Pancreas (tissue), 10 donors: ENCODE measurements around the gene SMAD6. TPM values are rescaled to one million over a fixed set of nuclear protein-coding genes. Genes with fewer than 3 reads are reported as not detected.

Source experiments
- ATAC-seq, 4 donors: fragments of 200-7000 bp; cut with Tn5 transposase; one replicate each; pipeline versions ENCODE4 v1.8.0 to v1.9.1; 2020; ENCODE audit warnings: mild to moderate bottlenecking in 4 of 4, moderate library complexity in 4 of 4
- DNase-seq, 6 donors: peaks; one replicate each; pipeline ENCODE4 v3.0.0-alpha.2; 2020
- FAIRE-seq: peaks from 2 replicates; lab custom pipeline; 2012; peaks lifted over from hg19 to GRCh38; lab: Jason Lieb, UNC
- H3K27ac ChIP-seq, 4 donors: fragments of 200-600 bp; sonication (generic); 1 replicate in 3 of 4; 2 replicates in 1 of 4; pipeline versions ENCODE4 v1.5.0 to v1.8.0; 2020
- H3K27me3 ChIP-seq, 4 donors: fragments of 200-600 bp; one replicate each; pipeline ENCODE4 v1.8.0; 2021
- H3K36me3 ChIP-seq, 3 donors: fragments of 200-600 bp; sonication (generic) in 1 of 3; one replicate each; pipeline versions ENCODE4 v1.5.0 to v1.8.0; 2020 to 2021
- H3K4me1 ChIP-seq, 3 donors: fragments of 200-600 bp; one replicate each; pipeline ENCODE4 v1.8.0; 2021
- H3K4me3 ChIP-seq, 4 donors: fragments of 200-600 bp; sonication (generic) in 2 of 4; one replicate each; pipeline versions ENCODE4 v1.5.0 to v1.8.0; 2020 to 2021
- H3K9me3 ChIP-seq, 4 donors: fragments of 200-600 bp; one replicate each; pipeline ENCODE4 v1.8.0; 2021
- CTCF ChIP-seq, 4 donors: fragments of 200-600 bp; sonication (generic) in 3 of 4; IDR thresholded peaks; one replicate each; pipeline versions ENCODE4 v1.5.0 to v1.8.0; 2021; ENCODE audit warnings: antibody characterized with exemption in 4 of 4
- WGBS, 2 donors: extraction: QIAGEN DNeasy Blood & Tissue Kit; methylation state at CpG; one replicate each; pipeline ENCODE4 v1.1.7; 2013; 5-methylcytosine and 5-hydroxymethylcytosine counted together
- intact Hi-C, 3 donors: fragments of 100-400 bp; cut with DNase I; formaldehyde crosslinking; loops; one replicate each; pipeline versions ENCODE4 v1.11.1 to v1.14.2; 2022
- polyA plus RNA-seq, 2 donors: library from polyadenylated mRNA; stranded (reverse); fragments of 200-250 nt; gene quantifications; one replicate each; pipeline ENCODE4 v1.2.3, GENCODE V29; 2013
- total RNA-seq, 6 donors: library from RNA; stranded (reverse); fragmentation: NEBNext Ultra II Directional in 4 of 6; extraction: Animal tissue kit (Norgen Biotek cat#: 25700) in 4 of 6; gene quantifications; one replicate each; pipeline versions ENCODE4 v1.2.1 to v1.2.4, GENCODE V29; 2021 to 2023
- donor health status: healthy with polysubstance abuse.
- donor health status: DM: no; HTN: no; CAD: no; lungs with moderate emphysema.
- donor health status: DM: no; HTN: no; CAD: no.
- donor health status: control.
- donor health status: control.
- donor health status: Bipolar disorder and iron deficiency.
- donor health status: DM: yes; HTN: yes; CAD: no.
- donor health status: DM: no; HTN: no; CAD: no.
- donor health status: DM: no; HTN: no; CAD: no.
- donor health status: DM: yes; HTN: yes; CAD: no.

The SMAD6 gene
- total and polyA plus RNA-seq, 8 donors: 2.6 to 13.1 (median 3.2) TPM

- 80 to 85% methylated on average over 4 of the region's 4 CpGs for WGBS, 2 donors
- H3K4me3 ChIP-seq: no peak overlapping the region
- no peak overlapping the region for H3K27ac ChIP-seq
- no peaks in the 10 kb centered on the region for H3K9me3 ChIP-seq
- no peaks in the 10 kb centered on the region for H3K4me1 ChIP-seq
- no peak for TF ChIP-seq CTCF (IDR thresholded peaks at IDR 0.05)
- no peaks in the 10 kb centered on the region for H3K27me3 ChIP-seq
- ATAC-seq (no peak), DNase-seq (no peak), FAIRE-seq (no peak)
- H3K36me3 ChIP-seq: no peaks in the 10 kb centered on the region
- intact Hi-C loops: loop anchor here in 2 of 3 donors (5.0 to 10.0 kb wide), 3 partner anchors 62 to 158 kb away; no protein-coding TSS in a partner anchor
These were observed 5.3 kb upstream of the SMAD6 start for GRCh38 chr15:66696770-66697169.

GRCh38 chr15:66698318-66698961 is 3.6 kb upstream of the SMAD6 start:
- H3K27ac ChIP-seq: no peak overlapping the region
- H3K36me3 ChIP-seq: no peaks in the 10 kb centered on the region
- H3K4me3 ChIP-seq: no peak overlapping the region
- no peaks in the 10 kb centered on the region for H3K27me3 ChIP-seq
- no peaks in the 10 kb centered on the region for H3K9me3 ChIP-seq
- H3K4me1 ChIP-seq: no peaks in the 10 kb centered on the region
- intact Hi-C loops: loop anchor here in 2 of 3 donors (5.0 to 10.0 kb wide), 3 partner anchors 64 to 156 kb away; no protein-coding TSS in a partner anchor
- peak; percentile 30 to 67 (median 56) for TF ChIP-seq CTCF (IDR thresholded peaks at IDR 0.05)
- FAIRE-seq: no peak
- peak in 1 of 4 donors; percentile 17 for ATAC-seq
- DNase-seq: peak in 5 of 6 donors; percentile 40 to 80 (median 60)
- WGBS, 2 donors: 18 to 20% methylated on average over 6 of the region's 6 CpGs

GRCh38 chr15:66698971-66699370 is 3.1 kb upstream of the SMAD6 start:
- 73 to 79% methylated on average over 6 of the region's 6 CpGs for WGBS, 2 donors
- Histone ChIP-seq H3K27me3 (no peaks in the 10 kb centered on the region), H3K27ac (no peak overlapping the region), H3K36me3 (no peaks in the 10 kb centered on the region), H3K4me3 (no peak overlapping the region), H3K4me1 (no peaks in the 10 kb centered on the region), H3K9me3 (no peaks in the 10 kb centered on the region)
- no peak for TF ChIP-seq CTCF (IDR thresholded peaks at IDR 0.05)
- DNase-seq (no peak), ATAC-seq (no peak), FAIRE-seq (no peak)
- intact Hi-C loops: loop anchor here in 2 of 3 donors (5.0 to 10.0 kb wide), 3 partner anchors 64 to 156 kb away; no protein-coding TSS in a partner anchor

GRCh38 chr15:66700412-66700801 is 1.6 kb upstream of the SMAD6 start:
- 9% methylated on average over 13 of the region's 13 CpGs for WGBS, 2 donors
- no peaks in the 10 kb centered on the region for H3K27me3 ChIP-seq
- no peaks in the 10 kb centered on the region for H3K36me3 ChIP-seq
- H3K27ac ChIP-seq: peak overlapping the region in 2 of 4 donors; percentile 23 to 51
- H3K4me3 ChIP-seq: peak overlapping the region; percentile 14 to 70 (median 52)
- no peak for FAIRE-seq
- no peaks in the 10 kb centered on the region for H3K9me3 ChIP-seq
- TF ChIP-seq CTCF (IDR thresholded peaks at IDR 0.05): no peak
- ATAC-seq: no peak
- no peak for DNase-seq
- H3K4me1 ChIP-seq: peaks cover 0 to 11% (median 0%) of the 10 kb centered on the region in 3 donors
- intact Hi-C loops: loop anchor here in 1 of 3 donors (5.0 kb wide), 1 partner anchor 67 kb away; no protein-coding TSS in a partner anchor
